Activated CD8-positive, alpha-beta memory T cell treated with anti-CD3 and anti-CD28 coated beads, Interleukin-2, amount 10 ng/mL, durations not matched to agents 7 days and 5 days (primary cell): ENCODE measurements around the gene COQ6. TPM values are rescaled to one million over a fixed set of nuclear protein-coding genes. Genes with fewer than 3 reads are reported as not detected.
A peak's percentile ranks its signal among the peaks of the same experiment; 100 is the strongest.
"Not testable (repeated sequence)": the region's sequence is repeated elsewhere in the genome, so short reads cannot be mapped to it uniquely, and the experiment has no call there.

Experiments
- ATAC-seq: fragments of 150-1000 bp; cut with Tn5 transposase; one replicate; pipeline ENCODE4 v1.10.0; 2021; ENCODE audit warnings: moderate library complexity
- CTCF ChIA-PET: fragments of 350-600 bp; sonication (Branson Sonifier 250); formaldehyde crosslinking; loops from one replicate; lab custom pipeline; 2021; ENCODE audit warnings: antibody characterized with exemption; lab: Charles Lee
- DNase-seq: peaks from one replicate; pipeline ENCODE4 v3.0.0-alpha.2; 2020
- H3K27ac Mint-ChIP-seq: one replicate; pipeline ENCODE4 v1.8.0; 2021; ENCODE audit warnings: mild to moderate bottlenecking, mixed read lengths
- H3K27me3 Mint-ChIP-seq: one replicate; pipeline ENCODE4 v1.8.0; 2021; ENCODE audit warnings: mixed read lengths
- H3K36me3 Mint-ChIP-seq: one replicate; pipeline ENCODE4 v1.8.0; 2021; ENCODE audit warnings: mild to moderate bottlenecking, mixed read lengths
- H3K4me1 Mint-ChIP-seq: one replicate; pipeline ENCODE4 v1.8.0; 2021; ENCODE audit warnings: mixed read lengths
- H3K4me3 Mint-ChIP-seq: one replicate; pipeline ENCODE4 v1.8.0; 2021; ENCODE audit warnings: mild to moderate bottlenecking, moderate library complexity, mixed read lengths
- H3K9me3 Mint-ChIP-seq: one replicate; pipeline ENCODE4 v1.8.0; 2022; ENCODE audit warnings: low read depth, mixed read lengths
- total RNA-seq, 2 experiments: library from RNA; stranded (reverse); gene quantifications; one replicate each; pipeline ENCODE4 v1.2.3, GENCODE V29; 2021

The COQ6 gene
- total RNA-seq, 2 experiments from 2014 or later, result 17.7 to 18.1 TPM

- H3K36me3 Mint-ChIP-seq, result no peaks in the 10 kb centered on the region
Measured at GRCh38 chr14:73945159-73945670, 4.9 kb upstream of the COQ6 start.

GRCh38 chr14:73953731-73954130, 3.6 kb downstream of the COQ6 start:
- no peak overlapping the region for H3K4me3 Mint-ChIP-seq

More at GRCh38 chr14:73945159-73945670, 4.9 kb upstream of the COQ6 start:
- peaks cover 20% of the 10 kb centered on the region for H3K4me1 Mint-ChIP-seq
- no peak overlapping the region for H3K27ac Mint-ChIP-seq
- no peaks in the 10 kb centered on the region for H3K27me3 Mint-ChIP-seq
- H3K9me3 Mint-ChIP-seq, result no peaks in the 10 kb centered on the region
- H3K4me3 Mint-ChIP-seq, result no peak overlapping the region
- CTCF ChIA-PET, result no interaction called here
- DNase-seq, result no peak
- no peak for ATAC-seq

GRCh38 chr14:73955674-73956073, 5.6 kb downstream of the COQ6 start:
- peaks cover 14% of the 10 kb centered on the region for H3K4me1 Mint-ChIP-seq
- H3K36me3 Mint-ChIP-seq, result peaks cover 22% of the 10 kb centered on the region
- DNase-seq (no peak), ATAC-seq (no peak)
- no peaks in the 10 kb centered on the region for H3K27me3 Mint-ChIP-seq
- no peak overlapping the region for H3K27ac Mint-ChIP-seq
- CTCF ChIA-PET, result no interaction called here
- H3K9me3 Mint-ChIP-seq, result no peaks in the 10 kb centered on the region
- no peak overlapping the region for H3K4me3 Mint-ChIP-seq

More at GRCh38 chr14:73953731-73954130, 3.6 kb downstream of the COQ6 start:
- peaks cover 25% of the 10 kb centered on the region for H3K4me1 Mint-ChIP-seq
- H3K27me3 Mint-ChIP-seq, result no peaks in the 10 kb centered on the region
- H3K27ac Mint-ChIP-seq, result peak overlapping the region; percentile 26
- DNase-seq (no peak), ATAC-seq (no peak)
- H3K36me3 Mint-ChIP-seq, result peaks cover 19% of the 10 kb centered on the region
- CTCF ChIA-PET, result interaction anchor here (0.5 kb wide), 1 partner anchor 383 kb away, joined by 4 read pairs; no protein-coding TSS in a partner anchor
- no peaks in the 10 kb centered on the region for H3K9me3 Mint-ChIP-seq

- DNase-seq (no peak), ATAC-seq (no peak)
- Mint-ChIP-seq H3K4me3 (no peak overlapping the region), H3K9me3 (no peaks in the 10 kb centered on the region), H3K27me3 (no peaks in the 10 kb centered on the region), H3K4me1 (peaks cover 2% of the 10 kb centered on the region), H3K36me3 (peaks cover 27% of the 10 kb centered on the region), H3K27ac (no peak overlapping the region)
- CTCF ChIA-PET, result no interaction called here
Measured at GRCh38 chr14:73958591-73958990, 8.5 kb downstream of the COQ6 start.

- Mint-ChIP-seq H3K9me3 (no peaks in the 10 kb centered on the region), H3K4me3 (no peak overlapping the region), H3K27ac (no peak overlapping the region), H3K27me3 (no peaks in the 10 kb centered on the region), H3K4me1 (peaks cover 2% of the 10 kb centered on the region), H3K36me3 (peaks cover 18% of the 10 kb centered on the region)
- CTCF ChIA-PET, result no interaction called here
- ATAC-seq (no peak), DNase-seq (no peak)
Measured at GRCh38 chr14:73961192-73961591, 11.1 kb downstream of the COQ6 start.

GRCh38 chr14:73965216-73965615, 15.1 kb downstream of the COQ6 start:
- Mint-ChIP-seq H3K9me3 (no peaks in the 10 kb centered on the region), H3K4me1 (peaks cover 2% of the 10 kb centered on the region), H3K27me3 (no peaks in the 10 kb centered on the region), H3K27ac (no peak overlapping the region), H3K36me3 (peaks cover 25% of the 10 kb centered on the region), H3K4me3 (no peak overlapping the region)
- CTCF ChIA-PET, result no interaction called here
- DNase-seq, result no peak
- ATAC-seq, result no peak

- ATAC-seq, result no peak
- Mint-ChIP-seq H3K9me3 (no peaks in the 10 kb centered on the region), H3K4me1 (no peaks in the 10 kb centered on the region), H3K27ac (no peak overlapping the region), H3K27me3 (no peaks in the 10 kb centered on the region), H3K4me3 (no peak overlapping the region), H3K36me3 (peaks cover 18% of the 10 kb centered on the region)
- DNase-seq, result no peak
- CTCF ChIA-PET, result no interaction called here
Measured at GRCh38 chr14:73968885-73969284, 18.8 kb downstream of the COQ6 start.

GRCh38 chr14:73973497-73973896, 23.4 kb downstream of the COQ6 start:
- DNase-seq, result no peak
- CTCF ChIA-PET, result no interaction called here
- H3K27me3 Mint-ChIP-seq, result no peaks in the 10 kb centered on the region
- no peak for ATAC-seq
- no peak overlapping the region for H3K4me3 Mint-ChIP-seq
- H3K9me3 Mint-ChIP-seq, result no peaks in the 10 kb centered on the region
- peaks cover 13% of the 10 kb centered on the region for H3K36me3 Mint-ChIP-seq
- no peaks in the 10 kb centered on the region for H3K4me1 Mint-ChIP-seq
- no peak overlapping the region for H3K27ac Mint-ChIP-seq

- Mint-ChIP-seq H3K27ac (no peak overlapping the region), H3K36me3 (peaks cover 6% of the 10 kb centered on the region), H3K4me3 (no peak overlapping the region), H3K4me1 (no peaks in the 10 kb centered on the region), H3K9me3 (no peaks in the 10 kb centered on the region), H3K27me3 (no peaks in the 10 kb centered on the region)
- CTCF ChIA-PET, result no interaction called here
- DNase-seq (no peak), ATAC-seq (no peak)
Measured at GRCh38 chr14:73976125-73976524, 26.0 kb downstream of the COQ6 start.

GRCh38 chr14:73977896-73978295, 27.8 kb downstream of the COQ6 start:
- CTCF ChIA-PET, result interaction anchor here (1.4 kb wide), 1 partner anchor 28 kb away, joined by 3 read pairs; the partner anchor contains the start of genes COQ6 and FAM161B
- no peaks in the 10 kb centered on the region for H3K4me1 Mint-ChIP-seq
- no peaks in the 10 kb centered on the region for H3K9me3 Mint-ChIP-seq
- H3K4me3 Mint-ChIP-seq, result no peak overlapping the region
- no peak for DNase-seq
- H3K27me3 Mint-ChIP-seq, result no peaks in the 10 kb centered on the region
- no peak overlapping the region for H3K27ac Mint-ChIP-seq
- peaks cover 6% of the 10 kb centered on the region for H3K36me3 Mint-ChIP-seq
- no peak for ATAC-seq

- ATAC-seq (no peak), DNase-seq (no peak)
- CTCF ChIA-PET, result interaction anchor here (1.0 kb wide), 1 partner anchor 21 kb away, joined by 3 read pairs; no protein-coding TSS in a partner anchor
- Mint-ChIP-seq H3K27me3 (no peaks in the 10 kb centered on the region), H3K4me3 (no peak overlapping the region), H3K9me3 (no peaks in the 10 kb centered on the region), H3K4me1 (no peaks in the 10 kb centered on the region), H3K27ac (no peak overlapping the region), H3K36me3 (peaks cover 20% of the 10 kb centered on the region)
Measured at GRCh38 chr14:73988065-73988464, 38.0 kb downstream of the COQ6 start.

GRCh38 chr14:73988656-73989055, 38.6 kb downstream of the COQ6 start:
- not testable (repeated sequence) for H3K4me3 Mint-ChIP-seq, H3K9me3 Mint-ChIP-seq, H3K4me1 Mint-ChIP-seq, DNase-seq, H3K27me3 Mint-ChIP-seq, H3K27ac Mint-ChIP-seq, ATAC-seq
- H3K36me3 Mint-ChIP-seq, result peaks cover 20% of the 10 kb centered on the region
- CTCF ChIA-PET, result interaction anchor here (1.0 kb wide), 1 partner anchor 20 kb away, joined by 3 read pairs; no protein-coding TSS in a partner anchor

GRCh38 chr14:73991092-73991491, 41.0 kb downstream of the COQ6 start:
- Mint-ChIP-seq H3K4me3 (no peak overlapping the region), H3K27ac (no peak overlapping the region), H3K27me3 (no peaks in the 10 kb centered on the region), H3K36me3 (peaks cover 12% of the 10 kb centered on the region), H3K9me3 (no peaks in the 10 kb centered on the region), H3K4me1 (no peaks in the 10 kb centered on the region)
- CTCF ChIA-PET, result no interaction called here
- no peak for DNase-seq
- ATAC-seq, result no peak

- H3K4me3 Mint-ChIP-seq, H3K9me3 Mint-ChIP-seq, H3K27me3 Mint-ChIP-seq, H3K36me3 Mint-ChIP-seq, H3K4me1 Mint-ChIP-seq, DNase-seq, H3K27ac Mint-ChIP-seq, ATAC-seq, CTCF ChIA-PET: not testable (repeated sequence)
Measured at GRCh38 chr14:73994926-73995325, 44.8 kb downstream of the COQ6 start.
